ENCODE results near the gene TNFAIP8L2.

GRCh38 chr1:151158751-151159251 is 2.4 kb downstream of the TNFAIP8L2 start:
- TF ChIP-seq, protein P1, sequence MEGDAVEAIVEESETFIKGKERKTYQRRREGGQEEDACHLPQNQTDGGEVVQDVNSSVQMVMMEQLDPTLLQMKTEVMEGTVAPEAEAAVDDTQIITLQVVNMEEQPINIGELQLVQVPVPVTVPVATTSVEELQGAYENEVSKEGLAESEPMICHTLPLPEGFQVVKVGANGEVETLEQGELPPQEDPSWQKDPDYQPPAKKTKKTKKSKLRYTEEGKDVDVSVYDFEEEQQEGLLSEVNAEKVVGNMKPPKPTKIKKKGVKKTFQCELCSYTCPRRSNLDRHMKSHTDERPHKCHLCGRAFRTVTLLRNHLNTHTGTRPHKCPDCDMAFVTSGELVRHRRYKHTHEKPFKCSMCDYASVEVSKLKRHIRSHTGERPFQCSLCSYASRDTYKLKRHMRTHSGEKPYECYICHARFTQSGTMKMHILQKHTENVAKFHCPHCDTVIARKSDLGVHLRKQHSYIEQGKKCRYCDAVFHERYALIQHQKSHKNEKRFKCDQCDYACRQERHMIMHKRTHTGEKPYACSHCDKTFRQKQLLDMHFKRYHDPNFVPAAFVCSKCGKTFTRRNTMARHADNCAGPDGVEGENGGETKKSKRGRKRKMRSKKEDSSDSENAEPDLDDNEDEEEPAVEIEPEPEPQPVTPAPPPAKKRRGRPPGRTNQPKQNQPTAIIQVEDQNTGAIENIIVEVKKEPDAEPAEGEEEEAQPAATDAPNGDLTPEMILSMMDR (IDR thresholded peaks at IDR 0.05; ENCODE audit: borderline replicate concordance, extremely low read depth, low read length, poor library complexity, severe bottlenecking), result no peak
- no peak for TF ChIP-seq EZH2 (IDR thresholded peaks at IDR 0.05; ENCODE audit: borderline replicate concordance, low read depth, low read length, severe bottlenecking)

Data from DND-41 (cell line).